Mucosa of descending colon (tissue), 3 donors: ENCODE results near the gene PCSK2. TPM values are rescaled to one million over a fixed set of nuclear protein-coding genes. Genes with fewer than 3 reads are reported as not detected.
A peak's percentile ranks its signal among the peaks of the same experiment; 100 is the strongest.

ENCODE experiments used
- ATAC-seq: fragments of 200-7000 bp; cut with Tn5 transposase; one replicate; pipeline ENCODE4 v1.9.1; 2020; ENCODE audit warnings: mild to moderate bottlenecking, moderate library complexity
- DNase-seq, 3 donors: peaks; one replicate each; pipeline ENCODE4 v3.0.0-alpha.2; 2020
- H3K36me3 ChIP-seq: fragments of 200-600 bp; one replicate; pipeline ENCODE4 v1.8.0; 2021; ENCODE audit warnings: low read depth, mild to moderate bottlenecking
- H3K4me1 ChIP-seq: fragments of 200-600 bp; one replicate; pipeline ENCODE4 v1.8.0; 2021; ENCODE audit warnings: low read depth, mild to moderate bottlenecking
- H3K4me3 ChIP-seq: fragments of 200-600 bp; one replicate; pipeline ENCODE4 v1.8.0; 2021; ENCODE audit warnings: mild to moderate bottlenecking
- H3K9me3 ChIP-seq: fragments of 200-600 bp; one replicate; pipeline ENCODE4 v1.8.0; 2021; ENCODE audit warnings: mild to moderate bottlenecking
- intact Hi-C, 2 donors: fragments of 100-400 bp; cut with DNase I in 1 of 2; cut with micrococcal nuclease in 1 of 2; formaldehyde crosslinking; loops; one replicate each; pipeline versions ENCODE4 v1.11.0 to v1.11.1; 2022; cut with DNase I, micrococcal nuclease
- total RNA-seq, 3 donors: library from RNA; stranded (reverse); fragmentation: NEBNext Ultra II Directional in 2 of 3; extraction: Animal tissue kit (Norgen Biotek cat#: 25700) in 2 of 3; gene quantifications; one replicate each; pipeline versions ENCODE4 v1.2.1 to v1.2.4, GENCODE V29; 2021 to 2023
- TF ChIP-seq, protein P1 (sequence below): fragments of 200-600 bp; IDR thresholded peaks from one replicate; pipeline ENCODE4 v1.8.0; 2022; ENCODE audit warnings: antibody characterized with exemption, mild to moderate bottlenecking
- donor health status: DM: no; HTN: no; CAD: no; lungs with moderate emphysema.
- donor health status: DM: no; HTN: no; CAD: no.
- donor health status: DM: no; HTN: yes; CAD: no.

PCSK2 gene
- total RNA-seq, 3 donors from 2014 or later: 0.48 to 5.6 (median 1.4) TPM

- Histone ChIP-seq H3K4me1 (no peaks in the 10 kb centered on the region), H3K4me3 (no peak overlapping the region), H3K36me3 (no peaks in the 10 kb centered on the region), H3K9me3 (no peaks in the 10 kb centered on the region)
- DNase-seq (no peak), ATAC-seq (no peak)
- intact Hi-C loops: no loop called here
- TF ChIP-seq, protein P1, sequence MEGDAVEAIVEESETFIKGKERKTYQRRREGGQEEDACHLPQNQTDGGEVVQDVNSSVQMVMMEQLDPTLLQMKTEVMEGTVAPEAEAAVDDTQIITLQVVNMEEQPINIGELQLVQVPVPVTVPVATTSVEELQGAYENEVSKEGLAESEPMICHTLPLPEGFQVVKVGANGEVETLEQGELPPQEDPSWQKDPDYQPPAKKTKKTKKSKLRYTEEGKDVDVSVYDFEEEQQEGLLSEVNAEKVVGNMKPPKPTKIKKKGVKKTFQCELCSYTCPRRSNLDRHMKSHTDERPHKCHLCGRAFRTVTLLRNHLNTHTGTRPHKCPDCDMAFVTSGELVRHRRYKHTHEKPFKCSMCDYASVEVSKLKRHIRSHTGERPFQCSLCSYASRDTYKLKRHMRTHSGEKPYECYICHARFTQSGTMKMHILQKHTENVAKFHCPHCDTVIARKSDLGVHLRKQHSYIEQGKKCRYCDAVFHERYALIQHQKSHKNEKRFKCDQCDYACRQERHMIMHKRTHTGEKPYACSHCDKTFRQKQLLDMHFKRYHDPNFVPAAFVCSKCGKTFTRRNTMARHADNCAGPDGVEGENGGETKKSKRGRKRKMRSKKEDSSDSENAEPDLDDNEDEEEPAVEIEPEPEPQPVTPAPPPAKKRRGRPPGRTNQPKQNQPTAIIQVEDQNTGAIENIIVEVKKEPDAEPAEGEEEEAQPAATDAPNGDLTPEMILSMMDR: no peak
These were observed 46.9 kb downstream of the PCSK2 start for GRCh38 chr20:17273717-17274116.

- no peak for DNase-seq
- no peaks in the 10 kb centered on the region for H3K4me1 ChIP-seq
- no peaks in the 10 kb centered on the region for H3K9me3 ChIP-seq
- intact Hi-C loops: no loop called here
- ATAC-seq: no peak
- H3K36me3 ChIP-seq: no peaks in the 10 kb centered on the region
- TF ChIP-seq, protein P1: no peak
- H3K4me3 ChIP-seq: no peak overlapping the region
These were observed 49.3 kb downstream of the PCSK2 start for GRCh38 chr20:17276101-17276500.

DNA sequence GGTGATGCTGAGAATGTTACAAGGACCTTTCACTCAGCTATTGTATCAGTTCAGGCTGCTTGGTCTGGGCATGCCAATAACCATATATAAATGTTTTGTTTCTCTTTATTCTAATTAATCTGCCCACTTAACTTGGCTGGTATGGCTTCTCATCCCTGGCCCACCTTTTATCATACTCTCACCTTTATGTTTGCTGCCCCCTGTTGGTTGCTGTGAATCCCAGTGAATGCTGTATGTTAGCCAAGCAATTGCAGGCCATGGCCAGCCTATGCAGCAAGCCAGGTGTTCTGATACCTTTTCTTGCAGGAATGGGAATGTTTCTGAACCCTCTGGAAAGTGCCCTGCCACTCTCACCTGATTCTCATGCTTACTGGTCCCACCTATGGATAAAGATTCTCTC is 54.6 kb downstream of the PCSK2 start:
- intact Hi-C loops: no loop called here
- TF ChIP-seq, protein P1: no peak
- no peaks in the 10 kb centered on the region for H3K4me1 ChIP-seq
- DNase-seq: peak in 1 of 3 donors; percentile 24
- no peaks in the 10 kb centered on the region for H3K36me3 ChIP-seq
- no peak overlapping the region for H3K4me3 ChIP-seq
- no peak for ATAC-seq
- no peaks in the 10 kb centered on the region for H3K9me3 ChIP-seq

GRCh38 chr20:17282501-17282900 is 55.7 kb downstream of the PCSK2 start:
- DNase-seq (no peak), ATAC-seq (no peak)
- Histone ChIP-seq H3K4me3 (no peak overlapping the region), H3K4me1 (no peaks in the 10 kb centered on the region), H3K36me3 (no peaks in the 10 kb centered on the region), H3K9me3 (no peaks in the 10 kb centered on the region)
- TF ChIP-seq, protein P1: no peak
- intact Hi-C loops: no loop called here

- Histone ChIP-seq H3K9me3 (no peaks in the 10 kb centered on the region), H3K4me1 (no peaks in the 10 kb centered on the region), H3K36me3 (no peaks in the 10 kb centered on the region), H3K4me3 (no peak overlapping the region)
- intact Hi-C loops: no loop called here
- TF ChIP-seq, protein P1: no peak
- ATAC-seq (no peak), DNase-seq (no peak)
These were observed 60.7 kb downstream of the PCSK2 start for GRCh38 chr20:17287503-17287902.

DNA sequence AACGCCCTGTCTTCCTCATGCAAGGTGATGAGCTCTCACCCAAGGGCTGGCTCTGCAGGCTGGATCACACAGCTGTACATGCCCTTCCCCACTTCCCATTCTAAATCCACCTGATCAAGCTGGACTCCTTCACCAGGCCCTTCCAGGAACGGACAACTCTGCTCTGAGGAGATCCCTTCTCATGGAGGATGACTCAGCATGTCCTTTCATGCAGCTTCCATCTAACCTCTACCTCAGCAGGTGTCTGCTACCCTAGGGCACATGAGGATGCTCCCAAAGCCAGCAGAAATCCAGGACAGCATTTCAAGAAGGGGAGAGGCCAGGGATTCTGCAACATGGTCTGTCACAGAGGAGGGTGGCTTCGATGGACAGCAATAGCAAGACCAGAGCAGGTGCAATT is 61.2 kb downstream of the PCSK2 start:
- Histone ChIP-seq H3K4me3 (no peak overlapping the region), H3K9me3 (no peaks in the 10 kb centered on the region), H3K36me3 (no peaks in the 10 kb centered on the region), H3K4me1 (no peaks in the 10 kb centered on the region)
- DNase-seq (no peak), ATAC-seq (no peak)
- intact Hi-C loops: no loop called here
- TF ChIP-seq, protein P1: no peak
